Activated CD8-positive, alpha-beta T cell treated with anti-CD3 and anti-CD28 coated beads, Interleukin-2, amount 10 ng/mL, durations not matched to agents 7 days and 5 days (primary cell): Measurements from ENCODE around the gene ATRNL1. TPM values are rescaled to one million over a fixed set of nuclear protein-coding genes. Genes with fewer than 3 reads are reported as not detected.

Experiments
- ATAC-seq: fragments of 150-1000 bp; cut with Tn5 transposase; one replicate; pipeline ENCODE4 v1.10.0; 2021; ENCODE audit warnings: moderate library complexity
- CTCF ChIA-PET: fragments of 350-600 bp; sonication (Branson Sonifier 250); formaldehyde crosslinking; loops from one replicate; lab custom pipeline; 2021; ENCODE audit warnings: antibody characterized with exemption; lab: Charles Lee
- POLR2A ChIA-PET: fragments of 350-600 bp; sonication (Branson Sonifier 250); formaldehyde crosslinking; loops from one replicate; lab custom pipeline; 2021; ENCODE audit warnings: antibody characterized with exemption; lab: Charles Lee
- DNase-seq: peaks from one replicate; pipeline ENCODE4 v3.0.0-alpha.2; 2020
- H3K27ac Mint-ChIP-seq: one replicate; pipeline ENCODE4 v1.8.0; 2021; ENCODE audit warnings: mild to moderate bottlenecking, mixed read lengths
- H3K27me3 Mint-ChIP-seq: one replicate; pipeline ENCODE4 v1.8.0; 2021; ENCODE audit warnings: low read depth, mixed read lengths
- H3K36me3 Mint-ChIP-seq: one replicate; pipeline ENCODE4 v1.8.0; 2021; ENCODE audit warnings: low read depth, mixed read lengths
- H3K4me1 Mint-ChIP-seq: one replicate; pipeline ENCODE4 v1.8.0; 2021; ENCODE audit warnings: low read depth, mixed read lengths
- H3K4me3 Mint-ChIP-seq: one replicate; pipeline ENCODE4 v1.8.0; 2021; ENCODE audit warnings: mild to moderate bottlenecking, mixed read lengths
- H3K9me3 Mint-ChIP-seq: one replicate; pipeline ENCODE4 v1.8.0; 2022; ENCODE audit warnings: mixed read lengths; ENCODE audit not compliant: insufficient read depth
- total RNA-seq, 2 experiments: library from RNA; stranded (reverse); gene quantifications; one replicate each; pipeline ENCODE4 v1.2.3, GENCODE V29; 2021

The ATRNL1 gene
- total RNA-seq, 2 experiments from 2014 or later = not detected

DNA sequence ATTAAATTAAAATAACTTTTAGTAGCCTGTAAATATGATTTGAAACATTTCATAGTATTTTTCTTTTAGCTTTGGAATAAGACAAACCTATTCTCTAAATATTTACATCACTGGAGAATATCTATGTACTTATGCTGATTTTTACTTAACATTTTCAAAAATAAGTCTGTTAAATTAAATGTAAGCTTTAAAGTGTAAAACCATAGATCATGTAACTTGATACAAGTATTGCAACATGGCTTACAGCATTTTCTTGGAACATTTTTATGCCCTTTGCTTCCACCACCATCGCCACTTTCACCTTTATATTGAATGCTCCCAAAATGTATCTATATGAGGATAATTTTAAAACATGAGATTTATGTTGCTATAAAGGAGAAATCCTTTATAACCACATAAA, 752.8 kb downstream of the ATRNL1 start:
- ATAC-seq (no peak), DNase-seq (no peak)
- Mint-ChIP-seq H3K27ac (no peak overlapping the region), H3K4me1 (no peaks in the 10 kb centered on the region), H3K9me3 (no peaks in the 10 kb centered on the region), H3K27me3 (no peaks in the 10 kb centered on the region), H3K36me3 (no peaks in the 10 kb centered on the region), H3K4me3 (no peak overlapping the region)
- ChIA-PET POLR2A (no interaction called here), CTCF (no interaction called here)

DNA sequence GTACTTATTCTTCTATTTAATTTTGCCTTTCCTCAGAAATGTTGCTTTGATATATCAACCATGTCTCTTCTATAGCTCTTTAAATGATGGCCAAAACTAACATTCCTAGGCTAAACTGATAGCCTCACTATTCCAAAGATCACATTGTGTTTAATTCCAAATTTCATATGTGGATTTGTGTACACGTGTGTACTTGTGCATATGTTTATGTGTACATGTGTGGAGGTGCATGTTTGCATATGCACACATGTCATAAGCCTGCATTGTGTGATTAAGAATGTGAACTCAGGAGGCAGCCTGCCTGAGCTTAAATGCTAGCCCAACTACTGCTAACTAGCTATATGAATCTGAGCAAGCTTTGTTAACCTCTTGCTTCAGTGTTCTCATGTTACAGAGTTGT, 753.4 kb downstream of the ATRNL1 start:
- H3K27ac Mint-ChIP-seq = no peak overlapping the region
- ATAC-seq (no peak), DNase-seq (no peak)
- no peaks in the 10 kb centered on the region for H3K4me1 Mint-ChIP-seq
- H3K9me3 Mint-ChIP-seq = no peaks in the 10 kb centered on the region
- H3K27me3 Mint-ChIP-seq = no peaks in the 10 kb centered on the region
- CTCF ChIA-PET = no interaction called here
- H3K4me3 Mint-ChIP-seq = no peak overlapping the region
- POLR2A ChIA-PET = no interaction called here
- no peaks in the 10 kb centered on the region for H3K36me3 Mint-ChIP-seq

DNA sequence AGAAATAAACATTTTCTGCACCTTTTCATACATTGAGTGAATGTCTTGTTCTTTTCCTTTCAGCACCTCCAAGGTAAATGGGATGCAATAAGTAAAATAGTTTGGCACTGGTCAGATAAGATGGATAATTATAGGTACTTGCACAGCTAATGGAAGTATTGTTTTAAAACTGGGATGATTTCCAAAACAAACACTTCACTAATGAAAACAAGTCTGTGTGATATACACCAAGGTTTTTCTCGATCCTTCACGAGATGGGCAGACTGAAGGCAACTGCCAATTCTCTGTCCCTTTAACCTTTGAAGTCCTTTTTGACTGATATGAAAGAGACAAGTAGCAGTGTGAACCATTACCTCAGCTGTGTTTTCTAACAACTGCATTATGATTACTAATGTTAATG, 756.0 kb downstream of the ATRNL1 start:
- POLR2A ChIA-PET = no interaction called here
- no peaks in the 10 kb centered on the region for H3K27me3 Mint-ChIP-seq
- CTCF ChIA-PET = no interaction called here
- H3K4me3 Mint-ChIP-seq = no peak overlapping the region
- no peaks in the 10 kb centered on the region for H3K4me1 Mint-ChIP-seq
- DNase-seq = no peak
- no peaks in the 10 kb centered on the region for H3K9me3 Mint-ChIP-seq
- H3K27ac Mint-ChIP-seq = no peak overlapping the region
- no peaks in the 10 kb centered on the region for H3K36me3 Mint-ChIP-seq
- ATAC-seq = no peak

DNA sequence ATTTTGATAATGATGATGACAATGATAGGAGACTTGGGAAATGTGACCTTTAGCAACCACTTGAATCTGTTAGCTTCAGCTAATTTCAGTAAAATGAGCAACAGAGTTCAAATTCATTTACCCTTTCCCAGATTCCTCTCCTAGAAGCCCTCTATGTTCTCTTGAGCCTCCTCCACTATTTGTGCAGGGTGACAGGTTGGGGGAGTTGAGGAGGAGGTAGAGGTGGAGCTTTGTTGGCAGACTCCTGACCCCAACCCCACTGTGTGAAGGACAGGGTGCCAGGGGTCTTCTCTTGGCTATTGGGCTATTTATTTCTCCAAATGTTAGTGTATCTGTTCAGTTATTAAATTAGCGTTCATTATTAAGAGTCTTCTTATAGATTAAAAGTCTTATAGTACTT, 757.5 kb downstream of the ATRNL1 start:
- no peaks in the 10 kb centered on the region for H3K27me3 Mint-ChIP-seq
- CTCF ChIA-PET = no interaction called here
- no peak overlapping the region for H3K4me3 Mint-ChIP-seq
- POLR2A ChIA-PET = no interaction called here
- no peaks in the 10 kb centered on the region for H3K9me3 Mint-ChIP-seq
- H3K27ac Mint-ChIP-seq = no peak overlapping the region
- no peak for ATAC-seq
- DNase-seq = no peak
- H3K4me1 Mint-ChIP-seq = no peaks in the 10 kb centered on the region
- H3K36me3 Mint-ChIP-seq = no peaks in the 10 kb centered on the region

DNA sequence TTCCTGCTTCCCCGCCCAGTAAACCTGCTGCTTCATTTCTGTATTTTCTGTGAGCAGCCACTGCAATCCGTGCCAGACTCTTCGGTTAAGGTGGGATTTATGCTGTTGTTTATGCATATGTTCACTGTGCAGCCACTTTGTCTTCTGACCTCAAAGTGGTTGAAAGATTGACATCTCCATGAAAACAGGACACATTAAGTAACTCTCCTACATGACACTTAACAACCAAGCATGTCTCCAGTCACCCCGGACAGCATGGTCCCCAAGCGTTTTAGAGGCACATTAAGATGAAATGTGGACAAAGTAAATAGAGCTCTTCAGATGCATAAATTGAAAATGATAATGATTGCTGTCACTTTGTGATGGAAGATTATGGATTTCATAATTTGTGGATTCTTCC, 758.5 kb downstream of the ATRNL1 start:
- Mint-ChIP-seq H3K27me3 (no peaks in the 10 kb centered on the region), H3K36me3 (no peaks in the 10 kb centered on the region), H3K4me3 (no peak overlapping the region), H3K9me3 (no peaks in the 10 kb centered on the region), H3K27ac (no peak overlapping the region), H3K4me1 (no peaks in the 10 kb centered on the region)
- ChIA-PET CTCF (no interaction called here), POLR2A (no interaction called here)
- no peak for DNase-seq
- ATAC-seq = no peak

DNA sequence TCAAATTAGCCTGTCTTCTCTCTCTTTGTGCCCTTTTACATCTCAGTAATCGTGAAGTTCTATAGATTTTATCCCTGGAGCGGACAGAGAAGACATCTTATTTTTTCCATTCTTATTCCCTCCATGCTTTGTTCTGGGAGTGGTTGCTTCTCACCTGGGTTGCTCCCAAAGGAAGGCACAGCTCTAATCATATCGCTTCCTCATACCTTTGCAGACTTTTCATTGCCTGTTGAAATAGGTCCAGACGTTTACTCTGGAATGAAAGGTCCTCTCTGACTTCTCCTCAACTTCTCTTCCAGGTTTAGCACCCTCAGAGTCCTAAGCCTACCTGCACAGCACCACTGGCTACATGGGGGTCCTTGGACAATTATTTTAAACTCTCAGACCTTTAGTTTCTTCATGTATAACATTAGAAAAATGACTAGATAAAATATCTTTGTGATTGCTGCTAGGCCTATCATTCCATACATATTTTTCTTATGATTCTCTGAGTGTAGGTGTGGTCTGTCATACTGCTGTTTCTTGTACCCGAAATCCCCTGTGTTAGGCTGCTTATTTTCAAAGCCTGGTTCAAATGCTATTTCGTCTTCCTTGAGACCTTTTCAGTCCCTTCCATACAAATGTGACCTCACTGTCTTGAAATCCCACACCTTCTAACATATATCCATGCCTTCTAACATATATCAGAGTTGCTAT, 761.7 kb downstream of the ATRNL1 start:
- ATAC-seq (no peak), DNase-seq (no peak)
- Mint-ChIP-seq H3K27ac (no peak overlapping the region), H3K4me3 (no peak overlapping the region), H3K4me1 (no peaks in the 10 kb centered on the region), H3K36me3 (no peaks in the 10 kb centered on the region), H3K9me3 (no peaks in the 10 kb centered on the region), H3K27me3 (no peaks in the 10 kb centered on the region)
- POLR2A ChIA-PET = no interaction called here
- CTCF ChIA-PET = no interaction called here

DNA sequence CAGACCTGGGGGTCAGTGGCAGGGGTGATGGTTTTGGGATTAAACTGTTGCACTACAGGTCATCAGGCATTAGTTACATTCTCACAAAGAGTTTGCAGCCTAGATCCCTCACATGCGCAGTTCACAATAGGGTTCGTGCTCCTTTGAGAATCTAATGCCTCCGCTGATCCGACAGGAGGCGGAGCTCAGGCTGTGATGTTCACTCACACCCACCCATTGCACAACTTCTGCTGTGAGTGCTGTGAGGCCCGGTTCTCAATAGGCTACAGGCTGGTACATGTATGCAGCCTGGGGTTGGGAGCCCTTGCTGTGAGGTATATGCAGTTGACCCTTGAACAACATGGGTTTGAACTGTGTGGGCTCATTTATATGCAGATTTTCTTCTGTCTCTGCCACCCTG, 763.4 kb downstream of the ATRNL1 start:
- H3K27ac Mint-ChIP-seq = no peak overlapping the region
- ChIA-PET POLR2A (no interaction called here), CTCF (no interaction called here)
- no peak for DNase-seq
- H3K36me3 Mint-ChIP-seq = no peaks in the 10 kb centered on the region
- no peaks in the 10 kb centered on the region for H3K4me1 Mint-ChIP-seq
- ATAC-seq = no peak
- no peak overlapping the region for H3K4me3 Mint-ChIP-seq
- no peaks in the 10 kb centered on the region for H3K27me3 Mint-ChIP-seq
- H3K9me3 Mint-ChIP-seq = no peaks in the 10 kb centered on the region

DNA sequence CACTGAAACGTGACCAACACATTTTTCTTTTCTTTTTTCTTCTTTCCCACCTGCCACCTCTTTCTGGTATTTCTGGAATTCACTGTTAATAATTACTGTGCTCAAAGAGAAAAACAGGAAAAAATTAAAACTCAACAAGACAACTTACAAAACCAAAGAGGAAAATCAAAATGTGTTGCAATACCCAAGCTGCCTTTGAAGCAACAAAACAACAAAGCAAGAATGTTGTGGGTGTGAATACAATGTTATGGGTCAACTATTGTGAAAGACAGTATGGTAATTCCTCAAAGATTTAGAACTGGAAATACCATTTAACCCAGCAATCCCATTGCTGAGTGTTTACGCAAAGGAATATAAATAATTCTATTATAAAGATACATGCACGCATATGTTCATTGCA, 764.7 kb downstream of the ATRNL1 start:
- Mint-ChIP-seq H3K4me1 (no peaks in the 10 kb centered on the region), H3K4me3 (no peak overlapping the region), H3K9me3 (no peaks in the 10 kb centered on the region), H3K36me3 (no peaks in the 10 kb centered on the region), H3K27me3 (no peaks in the 10 kb centered on the region), H3K27ac (no peak overlapping the region)
- ChIA-PET POLR2A (no interaction called here), CTCF (no interaction called here)
- ATAC-seq (no peak), DNase-seq (no peak)

DNA sequence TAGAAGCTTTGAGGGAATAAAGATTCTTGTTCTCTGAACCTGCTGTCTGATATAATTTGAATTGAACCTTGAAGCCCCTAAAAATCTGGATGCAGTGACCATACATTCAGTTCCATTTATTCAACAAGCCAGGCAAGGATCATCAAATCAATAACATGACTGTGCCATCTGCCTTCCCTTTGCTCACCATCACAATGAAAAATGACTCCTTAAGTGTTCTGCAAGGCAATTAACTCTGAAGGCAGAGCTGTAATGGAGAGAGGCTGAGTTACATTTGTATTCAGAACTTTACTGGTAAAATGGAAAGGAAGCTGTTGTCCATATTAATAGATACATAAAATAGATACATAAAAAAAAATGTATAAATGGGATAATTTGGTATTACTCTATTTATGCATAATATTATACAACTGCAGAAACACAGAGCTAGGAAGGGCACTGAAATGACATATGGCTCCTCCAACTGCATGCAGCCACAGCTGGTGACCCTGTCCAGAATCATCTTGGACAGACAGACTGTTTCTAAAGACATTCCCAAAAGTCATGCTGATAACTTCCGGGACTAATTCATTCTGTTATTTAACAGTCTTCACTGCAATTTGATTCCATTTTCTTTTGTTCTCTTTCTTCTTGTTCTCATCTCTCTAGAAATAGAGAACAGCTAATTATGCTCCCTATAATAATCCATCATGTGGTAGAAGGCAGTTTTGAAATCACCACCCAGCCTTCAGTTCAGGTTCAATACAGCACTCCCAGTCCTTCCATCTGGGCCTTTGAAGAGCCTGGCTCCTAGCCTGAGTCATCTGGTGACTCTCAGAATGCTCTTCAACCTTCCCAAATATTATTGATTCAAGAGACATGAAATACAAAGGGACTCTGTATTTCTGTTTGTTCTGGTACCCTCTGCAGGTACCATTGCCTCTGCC, 767.3 kb downstream of the ATRNL1 start:
- no peaks in the 10 kb centered on the region for H3K36me3 Mint-ChIP-seq
- ATAC-seq = no peak
- ChIA-PET CTCF (no interaction called here), POLR2A (no interaction called here)
- no peaks in the 10 kb centered on the region for H3K27me3 Mint-ChIP-seq
- no peaks in the 10 kb centered on the region for H3K4me1 Mint-ChIP-seq
- no peak overlapping the region for H3K27ac Mint-ChIP-seq
- H3K9me3 Mint-ChIP-seq = no peaks in the 10 kb centered on the region
- no peak overlapping the region for H3K4me3 Mint-ChIP-seq
- DNase-seq = no peak

DNA sequence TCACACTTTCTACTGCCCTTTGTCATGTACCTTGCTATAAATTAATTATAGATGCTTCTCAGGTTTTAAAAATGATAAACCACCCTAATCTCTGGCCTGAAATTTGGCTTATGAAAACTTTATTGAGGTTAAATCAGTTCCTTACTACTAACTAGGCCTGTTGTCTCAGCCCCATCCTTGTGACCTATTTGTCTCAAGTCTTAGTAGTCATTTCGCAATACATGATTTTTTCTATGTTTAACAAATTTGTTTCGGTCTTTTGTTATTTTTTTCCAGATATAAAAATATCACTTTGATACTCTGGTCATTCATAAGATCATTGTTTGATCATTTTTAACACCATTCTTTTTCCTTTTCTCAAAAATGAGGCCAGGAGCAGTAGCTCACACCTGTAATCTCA, 768.3 kb downstream of the ATRNL1 start:
- Mint-ChIP-seq H3K27ac (no peak overlapping the region), H3K27me3 (no peaks in the 10 kb centered on the region), H3K4me3 (no peak overlapping the region), H3K9me3 (no peaks in the 10 kb centered on the region), H3K4me1 (no peaks in the 10 kb centered on the region), H3K36me3 (no peaks in the 10 kb centered on the region)
- CTCF ChIA-PET = no interaction called here
- POLR2A ChIA-PET = no interaction called here
- no peak for ATAC-seq
- no peak for DNase-seq

DNA sequence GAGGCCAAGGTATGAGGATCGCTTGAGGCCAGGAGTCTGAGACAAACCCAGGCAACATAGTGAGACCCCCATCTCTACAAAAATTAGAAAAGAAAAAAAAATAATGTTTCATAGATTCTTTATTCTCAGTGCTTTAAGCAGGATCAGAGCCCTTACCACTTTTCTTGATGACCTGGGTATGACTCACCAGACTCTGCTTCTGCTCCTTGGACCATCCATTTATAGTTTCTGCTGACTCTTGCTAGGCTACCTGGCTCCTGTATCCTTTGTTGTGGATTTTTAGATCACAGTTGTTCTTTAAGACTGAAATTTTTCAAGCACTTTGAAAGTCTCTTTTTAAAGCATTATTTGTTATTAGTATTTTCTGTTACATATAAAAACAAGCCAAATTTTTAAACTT, 768.7 kb downstream of the ATRNL1 start:
- no peaks in the 10 kb centered on the region for H3K36me3 Mint-ChIP-seq
- H3K4me1 Mint-ChIP-seq = no peaks in the 10 kb centered on the region
- ChIA-PET CTCF (no interaction called here), POLR2A (no interaction called here)
- no peak overlapping the region for H3K27ac Mint-ChIP-seq
- DNase-seq (no peak), ATAC-seq (no peak)
- H3K9me3 Mint-ChIP-seq = no peaks in the 10 kb centered on the region
- no peak overlapping the region for H3K4me3 Mint-ChIP-seq
- H3K27me3 Mint-ChIP-seq = no peaks in the 10 kb centered on the region

DNA sequence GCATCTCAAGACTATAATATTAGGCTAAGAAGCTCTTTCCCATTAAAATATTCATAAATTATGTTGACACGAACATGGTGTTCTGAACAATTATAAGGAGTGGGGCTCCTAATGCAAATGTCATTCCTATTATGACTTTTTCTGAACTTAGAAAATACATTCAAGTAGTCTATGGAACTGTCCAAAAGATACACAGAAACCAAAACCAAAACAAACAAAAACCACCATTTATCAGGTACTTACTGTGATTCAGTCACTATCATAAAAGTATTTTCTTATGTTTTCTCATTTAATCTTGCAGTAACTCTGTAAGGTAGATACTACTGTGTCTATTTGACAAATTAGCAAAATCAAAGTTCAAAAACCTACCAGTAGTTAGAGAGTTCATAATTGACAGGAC, 773.0 kb downstream of the ATRNL1 start:
- ChIA-PET POLR2A (no interaction called here), CTCF (no interaction called here)
- DNase-seq (no peak), ATAC-seq (no peak)
- Mint-ChIP-seq H3K4me3 (no peak overlapping the region), H3K27ac (no peak overlapping the region), H3K4me1 (no peaks in the 10 kb centered on the region), H3K9me3 (no peaks in the 10 kb centered on the region), H3K36me3 (no peaks in the 10 kb centered on the region), H3K27me3 (no peaks in the 10 kb centered on the region)
